K562 (cell line): ENCODE results near the gene SERPINA12.

ENCODE experiments used
- E2F1 ChIP-seq: sonication (generic); formaldehyde crosslinking; IDR thresholded peaks from 2 replicates; pipeline ENCODE4 v1.8.1; 2023; ENCODE audit warnings: mild to moderate bottlenecking, missing genetic modification reagents, moderate library complexity
- FOS ChIP-seq: IDR thresholded peaks from 3 replicates; pipeline ENCODE4 v1.6.1; 2011; ENCODE audit not compliant: insufficient read length; ENCODE audit errors: extremely low read depth
- HNRNPK ChIP-seq: fragments of 200-400 bp; formaldehyde crosslinking; IDR thresholded peaks from one replicate; pipeline ENCODE4 v1.6.1; 2018; ENCODE audit warnings: mild to moderate bottlenecking, low read depth, low read length; ENCODE audit not compliant: poor library complexity, severe bottlenecking
- SP1 ChIP-seq: sonication (generic); formaldehyde crosslinking; IDR thresholded peaks from 2 replicates; pipeline ENCODE4 v1.8.1; 2022; ENCODE audit warnings: mild to moderate bottlenecking, missing genetic modification reagents
- TF ChIP-seq, protein P1 (sequence below): fragments of 250-450 bp; sonication (Bioruptor Pico); IDR thresholded peaks from 2 replicates; pipeline ENCODE4 v1.5.0; 2021; ENCODE audit warnings: mild to moderate bottlenecking, borderline replicate concordance
- TF ChIP-seq, protein P2 (sequence below), 2 experiments: fragments of 450-650 bp in 1 of 2; sonication (generic) in 1 of 2; formaldehyde crosslinking in 1 of 2; IDR thresholded peaks in 1 of 2; conservative IDR thresholded peaks in 1 of 2; 2 replicates each; pipeline versions ENCODE4 v1.6.1 to v1.8.1; 2016 to 2023; ENCODE audit warnings: mild to moderate bottlenecking in 2 of 2, moderate library complexity in 2 of 2, inconsistent platforms in 1 of 2, missing genetic modification reagents in 1 of 2
- TF ChIP-seq, protein P3 (sequence below): sonication (generic); formaldehyde crosslinking; IDR thresholded peaks from 2 replicates; pipeline ENCODE4 v1.8.1; 2023; ENCODE audit warnings: mild to moderate bottlenecking, missing genetic modification reagents

- TF ChIP-seq, protein P1, sequence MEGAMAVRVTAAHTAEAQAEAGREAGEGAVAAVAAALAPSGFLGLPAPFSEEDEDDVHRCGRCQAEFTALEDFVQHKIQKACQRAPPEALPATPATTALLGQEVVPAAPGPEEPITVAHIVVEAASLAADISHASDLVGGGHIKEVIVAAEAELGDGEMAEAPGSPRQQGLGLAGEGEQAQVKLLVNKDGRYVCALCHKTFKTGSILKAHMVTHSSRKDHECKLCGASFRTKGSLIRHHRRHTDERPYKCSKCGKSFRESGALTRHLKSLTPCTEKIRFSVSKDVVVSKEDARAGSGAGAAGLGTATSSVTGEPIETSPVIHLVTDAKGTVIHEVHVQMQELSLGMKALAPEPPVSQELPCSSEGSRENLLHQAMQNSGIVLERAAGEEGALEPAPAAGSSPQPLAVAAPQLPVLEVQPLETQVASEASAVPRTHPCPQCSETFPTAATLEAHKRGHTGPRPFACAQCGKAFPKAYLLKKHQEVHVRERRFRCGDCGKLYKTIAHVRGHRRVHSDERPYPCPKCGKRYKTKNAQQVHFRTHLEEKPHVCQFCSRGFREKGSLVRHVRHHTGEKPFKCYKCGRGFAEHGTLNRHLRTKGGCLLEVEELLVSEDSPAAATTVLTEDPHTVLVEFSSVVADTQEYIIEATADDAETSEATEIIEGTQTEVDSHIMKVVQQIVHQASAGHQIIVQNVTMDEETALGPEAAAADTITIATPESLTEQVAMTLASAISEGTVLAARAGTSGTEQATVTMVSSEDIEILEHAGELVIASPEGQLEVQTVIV (CRISPR knock-in tag), result no peak
- TF ChIP-seq E2F1 (no peak), HNRNPK (no peak), FOS (no peak), SP1 (no peak)
- TF ChIP-seq, protein P2, sequence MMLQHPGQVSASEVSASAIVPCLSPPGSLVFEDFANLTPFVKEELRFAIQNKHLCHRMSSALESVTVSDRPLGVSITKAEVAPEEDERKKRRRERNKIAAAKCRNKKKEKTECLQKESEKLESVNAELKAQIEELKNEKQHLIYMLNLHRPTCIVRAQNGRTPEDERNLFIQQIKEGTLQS (IDR thresholded peaks at IDR 0.05), result no peak
- TF ChIP-seq, protein P2 (CRISPR knock-in tag; conservative IDR thresholded peaks at IDR 0.05), result no peak
- TF ChIP-seq, protein P3, sequence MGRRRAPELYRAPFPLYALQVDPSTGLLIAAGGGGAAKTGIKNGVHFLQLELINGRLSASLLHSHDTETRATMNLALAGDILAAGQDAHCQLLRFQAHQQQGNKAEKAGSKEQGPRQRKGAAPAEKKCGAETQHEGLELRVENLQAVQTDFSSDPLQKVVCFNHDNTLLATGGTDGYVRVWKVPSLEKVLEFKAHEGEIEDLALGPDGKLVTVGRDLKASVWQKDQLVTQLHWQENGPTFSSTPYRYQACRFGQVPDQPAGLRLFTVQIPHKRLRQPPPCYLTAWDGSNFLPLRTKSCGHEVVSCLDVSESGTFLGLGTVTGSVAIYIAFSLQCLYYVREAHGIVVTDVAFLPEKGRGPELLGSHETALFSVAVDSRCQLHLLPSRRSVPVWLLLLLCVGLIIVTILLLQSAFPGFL (CRISPR knock-in tag), result no peak
Measured at GRCh38 chr14:94467728-94468520, 41.3 kb downstream of the SERPINA12 start.
